ENCODE data around the gene CTIF. TPM values are rescaled to one million over a fixed set of nuclear protein-coding genes. Genes with fewer than 3 reads are reported as not detected.

CTIF gene
- total RNA-seq, 2 donors from 2014 or later = 30.6 to 61.2 TPM

DNA sequence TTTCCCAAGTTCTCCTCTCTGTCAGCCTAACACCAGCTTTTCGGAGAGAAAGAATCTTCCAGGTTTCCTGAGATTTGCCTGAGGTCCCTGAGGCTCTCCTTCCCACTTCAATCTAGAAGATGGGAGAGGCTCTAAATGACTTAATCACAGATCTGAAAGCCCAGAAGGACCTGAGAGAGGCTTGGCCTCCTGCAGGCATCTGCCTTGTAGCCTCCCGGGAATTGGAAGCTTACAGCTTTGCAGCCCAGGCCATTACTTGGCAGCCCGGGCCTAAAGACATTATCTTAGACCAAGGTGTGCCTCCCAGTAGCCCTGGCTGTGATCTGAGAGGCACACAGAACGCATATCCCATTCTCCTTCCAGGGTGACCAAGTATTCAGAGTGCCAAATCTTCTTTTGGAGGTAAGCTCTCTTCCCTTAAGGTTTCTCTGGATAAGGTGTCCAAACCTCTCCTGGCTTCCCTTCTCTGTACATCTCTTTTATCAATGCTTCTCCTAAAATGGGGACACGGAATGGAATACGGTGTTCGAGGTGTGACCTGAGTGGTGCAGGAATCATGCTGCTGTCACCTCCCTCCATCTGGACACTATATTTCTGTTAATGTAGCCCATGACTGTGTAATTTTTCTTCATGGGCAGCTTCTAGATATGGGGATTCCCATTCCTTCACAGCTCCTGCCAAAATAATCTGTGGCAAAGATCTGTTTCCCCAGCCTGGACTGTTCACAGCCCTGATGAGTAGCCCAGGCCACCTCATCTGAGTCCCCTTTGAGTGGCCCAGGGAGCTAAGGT lies 16.0 kb downstream of the CTIF start:
- no peak overlapping the region for H3K4me3 ChIP-seq
- no peak for DNase-seq (ENCODE audit: low spot score)
- H3K9me3 ChIP-seq = peaks cover 4 to 5% of the 10 kb centered on the region in 2 donors
- H3K36me3 ChIP-seq = peaks cover 4% of the 10 kb centered on the region
- H3K27me3 ChIP-seq = no peaks in the 10 kb centered on the region
- H3K27ac ChIP-seq = no peak overlapping the region
- TF ChIP-seq CTCF (IDR thresholded peaks at IDR 0.05) = no peak
- peaks cover 0 to 10% of the 10 kb centered on the region in 2 donors for H3K4me1 ChIP-seq

GRCh38 chr18:48555465-48555995 lies 16.7 kb downstream of the CTIF start:
- H3K4me3 ChIP-seq = no peak overlapping the region
- no peak overlapping the region for H3K27ac ChIP-seq
- TF ChIP-seq CTCF (IDR thresholded peaks at IDR 0.05) = no peak
- H3K36me3 ChIP-seq = peaks cover 4% of the 10 kb centered on the region
- H3K27me3 ChIP-seq = no peaks in the 10 kb centered on the region
- peaks cover 0 to 3% of the 10 kb centered on the region in 2 donors for H3K4me1 ChIP-seq
- no peak for DNase-seq (ENCODE audit: low spot score)
- H3K9me3 ChIP-seq = peaks cover 4 to 5% of the 10 kb centered on the region in 2 donors

- Histone ChIP-seq H3K9me3 (peaks cover 4 to 5% of the 10 kb centered on the region in 2 donors), H3K36me3 (peaks cover 4% of the 10 kb centered on the region), H3K4me3 (no peak overlapping the region), H3K27ac (no peak overlapping the region), H3K27me3 (no peaks in the 10 kb centered on the region), H3K4me1 (peaks cover 0 to 16% of the 10 kb centered on the region in 2 donors)
- TF ChIP-seq CTCF (IDR thresholded peaks at IDR 0.05) = no peak
- DNase-seq (ENCODE audit: low spot score) = no peak
Measured at GRCh38 chr18:48557640-48558174, 18.9 kb downstream of the CTIF start.

DNA sequence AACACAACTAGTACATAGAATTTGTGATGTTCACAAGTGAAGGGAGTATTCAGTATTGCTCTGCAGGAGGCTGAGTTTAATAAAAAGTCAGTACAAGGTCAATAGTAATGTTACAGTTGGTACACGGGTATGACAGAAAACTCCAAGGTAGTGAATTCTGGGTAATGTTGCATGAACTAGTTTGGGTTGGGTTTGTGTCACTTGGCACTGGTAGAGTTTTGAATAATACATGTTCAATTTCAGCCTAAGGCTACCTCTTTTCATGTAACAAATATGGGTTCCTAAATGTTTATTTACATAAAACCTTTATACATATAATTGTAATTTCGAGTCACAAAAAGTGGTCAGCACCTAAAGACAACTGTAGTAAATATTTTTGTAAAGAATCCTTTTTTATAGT lies 19.4 kb downstream of the CTIF start:
- no peak for DNase-seq (ENCODE audit: low spot score)
- Histone ChIP-seq H3K27ac (no peak overlapping the region), H3K9me3 (peaks cover 4 to 5% of the 10 kb centered on the region in 2 donors), H3K36me3 (peaks cover 4% of the 10 kb centered on the region), H3K27me3 (no peaks in the 10 kb centered on the region), H3K4me1 (peaks cover 0 to 21% of the 10 kb centered on the region in 2 donors), H3K4me3 (no peak overlapping the region)
- no peak for TF ChIP-seq CTCF (IDR thresholded peaks at IDR 0.05)

- Histone ChIP-seq H3K36me3 (no peaks in the 10 kb centered on the region), H3K4me3 (no peak overlapping the region), H3K27me3 (no peaks in the 10 kb centered on the region), H3K9me3 (peaks cover 4 to 5% of the 10 kb centered on the region in 2 donors), H3K27ac (no peak overlapping the region), H3K4me1 (peaks cover 0 to 34% of the 10 kb centered on the region in 2 donors)
- TF ChIP-seq CTCF (IDR thresholded peaks at IDR 0.05) = no peak
- DNase-seq (ENCODE audit: low spot score) = no peak
Measured at GRCh38 chr18:48560491-48560890, 21.7 kb downstream of the CTIF start.

All from right atrium auricular region (tissue), 2 donors.